Lower lobe of right lung (tissue), 2 donors: ENCODE data around the gene CSAD. TPM values are rescaled to one million over a fixed set of nuclear protein-coding genes. Genes with fewer than 3 reads are reported as not detected.
"Not testable (repeated sequence)": the region's sequence is repeated elsewhere in the genome, so short reads cannot be mapped to it uniquely, and the experiment has no call there.

ENCODE experiments used
- ATAC-seq, 2 donors: fragments of 200-7000 bp; cut with Tn5 transposase; one replicate each; pipeline ENCODE4 v1.9.1; 2020 to 2022; ENCODE audit warnings: mild to moderate bottlenecking in 2 of 2, moderate library complexity in 2 of 2
- DNase-seq: peaks from one replicate; pipeline ENCODE4 v3.0.0-alpha.2; 2020
- H3K27ac ChIP-seq: fragments of 200-600 bp; one replicate; pipeline ENCODE4 v1.8.0; 2022
- H3K27me3 ChIP-seq: fragments of 200-600 bp; one replicate; pipeline ENCODE4 v1.8.0; 2022; ENCODE audit warnings: low read depth
- H3K36me3 ChIP-seq: fragments of 200-600 bp; one replicate; pipeline ENCODE4 v1.8.0; 2022; ENCODE audit warnings: mild to moderate bottlenecking
- H3K4me1 ChIP-seq: fragments of 200-600 bp; one replicate; pipeline ENCODE4 v1.8.0; 2022
- H3K4me3 ChIP-seq: fragments of 200-600 bp; one replicate; pipeline ENCODE4 v1.8.0; 2022; ENCODE audit warnings: mild to moderate bottlenecking
- H3K9me3 ChIP-seq: fragments of 200-600 bp; one replicate; pipeline ENCODE4 v1.8.0; 2022
- intact Hi-C: fragments of 100-400 bp; cut with DNase I; formaldehyde crosslinking; loops from one replicate; pipeline ENCODE4 v1.11.0; 2022
- total RNA-seq: library from RNA; stranded (reverse); fragmentation: NEBNext Ultra II Directional; extraction: Animal tissue kit (Norgen Biotek cat#: 25700); gene quantifications from one replicate; pipeline ENCODE4 v1.2.1, GENCODE V29; 2021
- TF ChIP-seq, protein P1 (sequence below): fragments of 200-600 bp; IDR thresholded peaks from one replicate; pipeline ENCODE4 v1.8.0; 2022; ENCODE audit warnings: antibody characterized with exemption, mild to moderate bottlenecking
- donor health status: DM: no; HTN: yes; CAD: no; lungs with severe emphysema.

Gene CSAD
- total RNA-seq, 1 donor from 2014 or later = 39.2 TPM

DNA sequence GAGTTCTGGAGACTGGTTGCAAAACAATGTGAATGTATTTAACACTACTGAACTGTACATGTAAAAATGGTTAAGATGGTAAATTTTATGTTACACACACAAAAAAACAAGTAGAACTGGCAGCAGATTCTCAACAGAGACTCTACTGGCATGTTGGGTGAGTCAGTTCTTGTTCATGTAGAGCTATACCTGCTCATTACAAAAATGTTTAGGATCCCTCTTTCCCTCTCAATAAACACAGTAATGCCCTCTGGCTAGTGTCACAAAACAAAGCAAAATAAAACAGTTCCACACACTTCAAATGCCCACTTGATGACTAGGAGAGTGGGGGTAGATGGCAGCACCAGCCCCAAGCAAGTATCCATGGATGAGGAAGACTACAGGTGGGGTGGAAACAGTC lies 13.9 kb downstream of the CSAD start:
- no peaks in the 10 kb centered on the region for H3K9me3 ChIP-seq
- intact Hi-C loops = no loop called here
- H3K27me3 ChIP-seq = no peaks in the 10 kb centered on the region
- H3K36me3 ChIP-seq = peaks cover 10% of the 10 kb centered on the region
- no peak overlapping the region for H3K27ac ChIP-seq
- TF ChIP-seq, protein P1, sequence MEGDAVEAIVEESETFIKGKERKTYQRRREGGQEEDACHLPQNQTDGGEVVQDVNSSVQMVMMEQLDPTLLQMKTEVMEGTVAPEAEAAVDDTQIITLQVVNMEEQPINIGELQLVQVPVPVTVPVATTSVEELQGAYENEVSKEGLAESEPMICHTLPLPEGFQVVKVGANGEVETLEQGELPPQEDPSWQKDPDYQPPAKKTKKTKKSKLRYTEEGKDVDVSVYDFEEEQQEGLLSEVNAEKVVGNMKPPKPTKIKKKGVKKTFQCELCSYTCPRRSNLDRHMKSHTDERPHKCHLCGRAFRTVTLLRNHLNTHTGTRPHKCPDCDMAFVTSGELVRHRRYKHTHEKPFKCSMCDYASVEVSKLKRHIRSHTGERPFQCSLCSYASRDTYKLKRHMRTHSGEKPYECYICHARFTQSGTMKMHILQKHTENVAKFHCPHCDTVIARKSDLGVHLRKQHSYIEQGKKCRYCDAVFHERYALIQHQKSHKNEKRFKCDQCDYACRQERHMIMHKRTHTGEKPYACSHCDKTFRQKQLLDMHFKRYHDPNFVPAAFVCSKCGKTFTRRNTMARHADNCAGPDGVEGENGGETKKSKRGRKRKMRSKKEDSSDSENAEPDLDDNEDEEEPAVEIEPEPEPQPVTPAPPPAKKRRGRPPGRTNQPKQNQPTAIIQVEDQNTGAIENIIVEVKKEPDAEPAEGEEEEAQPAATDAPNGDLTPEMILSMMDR = no peak
- H3K4me1 ChIP-seq = no peaks in the 10 kb centered on the region
- ATAC-seq (no peak), DNase-seq (no peak)
- no peak overlapping the region for H3K4me3 ChIP-seq

DNA sequence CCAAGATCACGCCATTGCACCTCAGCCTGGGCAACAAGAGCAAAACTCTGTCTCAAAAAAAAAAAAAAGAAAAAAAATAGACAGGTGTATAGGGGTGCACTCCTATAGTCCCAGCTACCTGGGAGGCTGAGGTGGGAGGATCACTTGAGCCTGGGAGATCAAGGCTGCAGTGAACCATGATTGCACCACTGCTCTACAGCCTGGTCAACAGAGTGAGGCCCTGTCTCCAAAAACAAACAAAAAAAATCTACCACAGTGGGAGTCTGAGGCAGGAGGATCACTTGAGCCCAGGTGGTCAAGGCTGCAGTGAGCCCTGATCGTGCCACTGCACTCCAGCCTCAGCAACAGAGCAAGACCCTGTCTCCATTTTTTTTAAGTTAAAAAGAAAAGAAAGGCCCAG lies 17.7 kb downstream of the CSAD start:
- intact Hi-C loops, H3K27me3 ChIP-seq, ATAC-seq, H3K36me3 ChIP-seq, H3K4me3 ChIP-seq, H3K9me3 ChIP-seq, DNase-seq, H3K4me1 ChIP-seq, H3K27ac ChIP-seq: not testable (repeated sequence)

DNA sequence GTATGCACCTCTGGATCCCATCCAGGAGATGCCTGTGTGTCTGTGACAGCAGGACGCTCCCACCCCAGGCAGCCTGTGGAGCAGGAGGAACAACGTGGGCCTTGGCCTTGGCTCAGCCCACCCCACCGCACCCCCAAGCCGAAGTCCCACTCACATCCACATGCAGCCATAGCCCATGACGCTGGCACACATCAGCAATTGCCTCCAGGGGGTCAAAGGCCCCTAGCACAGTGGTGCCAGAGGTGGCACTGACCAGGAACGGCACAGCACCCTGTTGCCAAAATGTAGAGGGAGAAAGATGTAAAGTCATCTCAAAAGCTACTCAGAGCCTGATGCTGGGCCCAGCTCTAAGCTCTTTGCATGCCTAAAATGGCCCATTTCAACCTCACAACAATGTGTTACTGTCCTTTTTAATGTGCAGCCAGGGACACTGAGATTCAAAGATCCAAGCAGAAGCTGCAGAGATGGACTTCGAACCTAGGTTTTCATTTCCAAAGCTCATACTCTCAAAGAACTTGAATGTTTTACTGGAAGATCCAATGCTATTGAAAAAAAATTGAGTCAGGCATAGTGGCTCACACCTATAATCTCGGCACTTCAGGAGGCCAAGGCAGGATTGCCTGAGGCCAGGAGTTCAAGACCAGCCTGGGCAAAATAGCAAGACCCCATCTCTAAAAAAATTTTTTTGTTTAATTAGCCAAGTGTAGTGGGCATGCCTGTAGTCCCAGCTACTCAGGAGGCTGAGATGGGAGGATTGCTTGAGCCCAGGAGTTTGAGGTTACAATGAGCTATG lies 19.4 kb downstream of the CSAD start:
- no peak for ATAC-seq
- Histone ChIP-seq H3K9me3 (no peaks in the 10 kb centered on the region), H3K36me3 (no peaks in the 10 kb centered on the region), H3K27ac (no peak overlapping the region), H3K4me3 (no peak overlapping the region), H3K4me1 (no peaks in the 10 kb centered on the region), H3K27me3 (no peaks in the 10 kb centered on the region)
- TF ChIP-seq, protein P1 = no peak
- no peak for DNase-seq
- intact Hi-C loops = no loop called here

DNA sequence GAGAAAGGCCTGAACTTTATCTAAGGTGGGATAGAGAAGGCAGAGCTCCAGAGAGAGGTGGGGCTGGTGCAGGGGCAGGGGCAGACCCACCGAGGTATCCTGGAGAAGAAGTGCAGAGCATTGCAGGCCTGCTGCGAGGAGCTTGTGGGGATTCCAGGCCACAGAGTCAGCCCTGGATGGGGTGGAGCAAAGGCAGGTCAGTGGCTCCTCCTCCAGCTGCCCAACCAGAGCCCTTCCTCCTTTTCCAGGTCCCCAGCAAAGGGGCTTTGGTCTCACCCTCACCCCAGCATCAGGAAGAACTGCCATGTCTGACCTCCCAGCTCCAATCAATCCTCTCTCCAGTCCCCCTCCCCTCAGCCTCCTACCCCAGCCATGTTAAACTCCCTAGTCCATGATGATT lies 20.1 kb downstream of the CSAD start:
- no peak overlapping the region for H3K4me3 ChIP-seq
- DNase-seq (no peak), ATAC-seq (no peak)
- H3K9me3 ChIP-seq = no peaks in the 10 kb centered on the region
- no peaks in the 10 kb centered on the region for H3K27me3 ChIP-seq
- TF ChIP-seq, protein P1 = no peak
- H3K4me1 ChIP-seq = no peaks in the 10 kb centered on the region
- H3K27ac ChIP-seq = no peak overlapping the region
- intact Hi-C loops = no loop called here
- H3K36me3 ChIP-seq = no peaks in the 10 kb centered on the region

DNA sequence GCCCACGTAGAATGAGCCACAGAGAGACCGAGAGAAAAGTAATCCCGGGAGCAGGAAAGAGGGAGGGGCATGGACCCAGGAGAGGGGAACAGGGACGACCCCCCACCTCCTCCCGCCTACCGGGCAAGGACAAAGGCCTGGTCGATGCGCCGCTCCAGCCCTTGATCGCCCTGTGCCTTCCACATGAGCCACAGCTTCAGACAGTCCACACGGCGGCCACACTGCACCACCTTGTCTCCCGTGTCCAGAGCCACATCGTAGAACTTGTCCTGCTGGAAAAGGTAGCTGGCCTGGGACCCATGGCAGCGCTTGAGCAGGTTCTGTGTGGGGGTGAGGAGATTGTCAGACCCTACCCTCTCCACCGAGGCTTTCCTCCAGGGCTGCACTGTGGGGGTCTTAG lies 20.7 kb downstream of the CSAD start:
- DNase-seq = no peak
- Histone ChIP-seq H3K27me3 (no peaks in the 10 kb centered on the region), H3K9me3 (no peaks in the 10 kb centered on the region), H3K27ac (no peak overlapping the region), H3K4me1 (no peaks in the 10 kb centered on the region), H3K36me3 (no peaks in the 10 kb centered on the region), H3K4me3 (no peak overlapping the region)
- TF ChIP-seq, protein P1 = no peak
- intact Hi-C loops = no loop called here
- ATAC-seq = peak in 1 of 2 donors; percentile 7

DNA sequence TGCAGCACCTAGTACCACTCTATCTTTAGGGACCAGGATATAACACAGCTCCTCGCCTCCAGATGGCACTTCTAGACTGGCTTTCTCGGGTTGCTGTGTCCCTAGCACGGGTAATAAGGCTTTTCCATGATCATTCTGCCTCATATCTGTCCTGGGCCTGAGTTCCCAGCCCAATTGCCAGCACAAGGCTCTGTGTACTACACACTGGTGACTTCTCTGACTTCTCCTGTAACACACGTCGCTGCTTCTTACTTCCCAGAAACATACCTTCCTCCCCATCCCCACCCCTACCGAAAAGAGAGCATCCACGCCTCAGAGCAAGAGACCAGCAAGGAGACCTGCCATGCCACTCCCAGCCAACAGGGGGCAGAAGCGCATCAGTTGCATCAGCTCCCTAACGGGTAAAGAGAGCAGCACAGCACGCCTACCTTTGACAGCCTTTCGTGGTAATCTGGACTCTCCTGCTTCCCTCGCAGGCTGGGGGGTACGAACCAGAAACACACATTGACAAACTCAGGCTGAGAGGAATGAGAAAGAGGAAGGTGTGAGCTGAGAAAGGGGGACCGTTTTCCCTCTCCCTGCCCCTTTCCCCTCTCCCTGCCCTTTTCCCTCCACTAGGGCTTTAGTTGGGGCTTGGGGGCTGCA lies 21.4 kb downstream of the CSAD start:
- TF ChIP-seq, protein P1 = peak; percentile 95
- no peaks in the 10 kb centered on the region for H3K36me3 ChIP-seq
- no peak overlapping the region for H3K4me3 ChIP-seq
- H3K27me3 ChIP-seq = no peaks in the 10 kb centered on the region
- H3K9me3 ChIP-seq = no peaks in the 10 kb centered on the region
- no peaks in the 10 kb centered on the region for H3K4me1 ChIP-seq
- H3K27ac ChIP-seq = no peak overlapping the region
- peak; percentile 91 to 92 for ATAC-seq
- DNase-seq = peak; percentile 86
- intact Hi-C loops = no loop called here
